PC-3 (cell line): ENCODE measurements around the gene PLIN4. TPM values are rescaled to one million over a fixed set of nuclear protein-coding genes. Genes with fewer than 3 reads are reported as not detected.
A peak's percentile ranks its signal among the peaks of the same experiment; 100 is the strongest.

Experiments
- ATAC-seq: fragments of 200-7000 bp; cut with Tn5 transposase; 2 replicates; pipeline ENCODE4 v1.9.1; 2020; ENCODE audit warnings: mild to moderate bottlenecking, moderate library complexity
- BruUV-seq: library from RNA; stranded (reverse); fragments of 400-500 nt; replicated peaks from 2 replicates; lab custom pipeline; 2021; lab: Mats Ljungman, UMichigan
- CTCF ChIA-PET: fragments of 300-600 bp; sonication (Branson Sonifier 250); formaldehyde crosslinking; loops from one replicate; lab custom pipeline; 2022; ENCODE audit warnings: antibody characterized with exemption; lab: Charles Lee
- POLR2A ChIA-PET: fragments of 300-600 bp; sonication (Branson Sonifier 250); formaldehyde crosslinking; loops from one replicate; lab custom pipeline; 2022; ENCODE audit warnings: antibody characterized with exemption; ENCODE audit not compliant: unreplicated experiment; lab: Charles Lee
- DNase-seq: peaks from one replicate; pipeline ENCODE4 v3.0.0-alpha.2; 2015
- H2AFZ ChIP-seq: fragments of 300-600 bp; sonication (generic); 2 replicates; pipeline ENCODE4 v1.6.0; 2016; ENCODE audit warnings: antibody characterized with exemption, low read length
- H3F3A ChIP-seq: fragments of 300-600 bp; sonication (generic); one replicate; pipeline ENCODE4 v1.6.0; 2017; ENCODE audit warnings: antibody characterized with exemption, low read length, control low read depth, mild to moderate bottlenecking; ENCODE audit not compliant: unreplicated experiment
- H3K27ac ChIP-seq: fragments of 300-600 bp; sonication (generic); 2 replicates; pipeline ENCODE4 v1.5.1; 2016; ENCODE audit warnings: mild to moderate bottlenecking, low read length
- H3K27me3 ChIP-seq: fragments of 300-600 bp; sonication (generic); 2 replicates; pipeline ENCODE4 v1.6.1; 2016; ENCODE audit warnings: low read length, mixed read lengths
- H3K36me3 ChIP-seq: fragments of 300-600 bp; sonication (generic); 2 replicates; pipeline ENCODE4 v1.6.1; 2016; ENCODE audit warnings: low read depth, mixed run types, low read length, mixed read lengths
- H3K4me1 ChIP-seq: fragments of 300-600 bp; sonication (generic); 2 replicates; pipeline ENCODE4 v1.5.1; 2016; ENCODE audit warnings: low read length; ENCODE audit not compliant: insufficient read depth
- H3K4me2 ChIP-seq: fragments of 300-600 bp; sonication (generic); 2 replicates; pipeline ENCODE4 v1.6.0; 2016; ENCODE audit warnings: low read length
- H3K4me3 ChIP-seq: fragments of 300-600 bp; sonication (generic); 2 replicates; pipeline ENCODE4 v1.5.1; 2016; ENCODE audit warnings: mild to moderate bottlenecking, low read length, mixed read lengths
- H3K79me2 ChIP-seq: fragments of 300-600 bp; sonication (generic); 2 replicates; pipeline ENCODE4 v1.6.1; 2017; ENCODE audit warnings: low read length, mixed read lengths
- H3K9ac ChIP-seq: fragments of 300-600 bp; sonication (generic); 2 replicates; pipeline ENCODE4 v1.6.0; 2016; ENCODE audit warnings: mild to moderate bottlenecking, low read length
- H3K9me2 ChIP-seq: fragments of 300-600 bp; sonication (generic); replicated peaks from 2 replicates; pipeline ENCODE4 v1.6.1; 2016; ENCODE audit warnings: mixed run types, low read length, mixed read lengths
- H3K9me3 ChIP-seq: fragments of 300-600 bp; sonication (generic); 2 replicates; pipeline ENCODE4 v1.6.1; 2016; ENCODE audit warnings: low read length, mixed read lengths
- H4K20me1 ChIP-seq: fragments of 300-600 bp; sonication (generic); 2 replicates; pipeline ENCODE4 v1.6.1; 2016; ENCODE audit warnings: low read length, mixed read lengths
- CTCF ChIP-seq: fragments of 300-600 bp; sonication (generic); conservative IDR thresholded peaks from 2 replicates; pipeline ENCODE4 v1.5.1; 2017; ENCODE audit warnings: antibody characterized with exemption, low read depth, mild to moderate bottlenecking, low read length
- EZH2 ChIP-seq: fragments of 300-600 bp; sonication (generic); IDR thresholded peaks from one replicate; pipeline ENCODE4 v1.6.1; 2017; ENCODE audit warnings: antibody characterized with exemption, mild to moderate bottlenecking, low read length; ENCODE audit not compliant: unreplicated experiment
- EZH2phosphoT487 ChIP-seq: fragments of 300-600 bp; sonication (generic); IDR thresholded peaks from 2 replicates; pipeline ENCODE4 v1.6.1; 2018; ENCODE audit warnings: mild to moderate bottlenecking, antibody characterized with exemption, low read length, borderline replicate concordance
- intact Hi-C: fragments of 100-400 bp; cut with micrococcal nuclease; formaldehyde crosslinking; loops from 2 replicates; pipeline ENCODE4 v1.9.0; 2023
- total RNA-seq: library from RNA; depleted of rRNA; stranded (reverse); fragments of >200 nt; gene quantifications from 2 replicates; pipeline ENCODE4 v1.2.3, GENCODE V29; 2014

The PLIN4 gene
- total RNA-seq, 1 experiment from 2014 or later = 9.1 TPM

DNA sequence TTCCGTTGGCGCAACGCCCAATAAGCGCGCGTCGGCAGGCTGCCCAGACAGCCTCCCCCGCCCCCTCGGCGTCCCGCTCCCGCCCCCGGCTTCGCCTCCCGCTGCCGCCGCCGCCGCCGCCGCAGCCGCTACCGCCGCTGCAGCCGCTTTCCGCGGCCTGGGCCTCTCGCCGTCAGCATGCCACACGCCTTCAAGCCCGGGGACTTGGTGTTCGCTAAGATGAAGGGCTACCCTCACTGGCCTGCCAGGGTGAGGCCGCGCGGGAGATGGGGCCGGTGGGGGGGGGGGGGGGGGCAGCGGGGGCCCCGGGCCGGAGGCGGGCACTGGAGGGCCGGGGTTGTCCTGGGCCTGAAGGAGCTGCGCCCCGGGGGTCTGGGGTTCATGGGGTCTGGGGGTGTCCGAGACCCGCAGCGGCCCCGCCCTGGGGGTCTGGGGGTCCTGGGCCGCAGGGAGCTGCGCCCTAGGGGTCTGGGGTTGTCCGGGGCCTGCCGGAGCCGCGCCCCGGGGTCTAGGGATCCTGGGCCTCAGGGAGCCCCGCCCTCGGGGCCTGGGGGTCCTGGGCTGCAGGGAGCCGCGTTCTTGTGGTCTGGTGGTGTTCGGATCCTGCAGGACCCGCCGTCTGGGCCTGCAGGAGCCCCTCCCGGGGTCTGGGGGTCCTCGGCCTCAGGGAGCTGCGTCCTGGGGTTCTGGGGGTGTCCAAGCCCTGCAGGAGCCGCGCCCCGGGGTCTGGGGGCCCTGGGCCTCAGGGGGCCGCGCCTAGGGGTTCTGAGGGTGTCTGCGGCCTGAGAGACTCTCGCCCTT is 45.9 kb downstream of the PLIN4 start, which contains the start of gene HDGFL2:
TSS of gene HDGFL2 (plus strand) at position 124 of the 801 bp plus-strand sequence. CDS start at position 178, 54 bp downstream.
- no peak for TF ChIP-seq EZH2
- H3K79me2 ChIP-seq = peaks cover 28% of the 10 kb centered on the region
- no peaks in the 10 kb centered on the region for H4K20me1 ChIP-seq
- peaks cover 7% of the 10 kb centered on the region; the same call in 1 of the 2 replicates for H3K36me3 ChIP-seq
- ChIA-PET CTCF (interaction anchor here (1.0 to 1.3 kb wide), 2 partner anchors 53 to 72 kb away, joined by 3 to 6 read pairs; partner anchors contain the start of gene SH3GL1), POLR2A (interaction anchor here (0.6 to 1.0 kb wide), 3 partner anchors 10 to 133 kb away, joined by 3 to 12 read pairs (median 4); partner anchors contain the start of gene PLIN4)
- intact Hi-C loops = loop anchor here (5.0 kb wide), 1 partner anchor 45 kb away; the partner anchor contains the start of gene PLIN4
- BruUV-seq = no TSS peak
- DNase-seq (no peak), ATAC-seq (peak; percentile 2)
- peak within 1 kb of the TSS; percentile 49 for H3K27ac ChIP-seq
- no peaks in the 10 kb centered on the region for H3F3A ChIP-seq
- no peaks in the 10 kb centered on the region for H3K9me3 ChIP-seq
- H3K9ac ChIP-seq = peak within 1 kb of the TSS; percentile 89
- H3K4me3 ChIP-seq = peak within 1 kb of the TSS; percentile 98
- H3K27me3 ChIP-seq = no peaks in the 10 kb centered on the region
- peaks cover 13% of the 10 kb centered on the region; the same call in 1 of the 2 replicates for H3K4me1 ChIP-seq
- no peaks in the 10 kb centered on the region for H3K9me2 ChIP-seq
- H3K4me2 ChIP-seq = peak within 1 kb of the TSS; percentile 99
- H2AFZ ChIP-seq = peak within 1 kb of the TSS; percentile 96

GRCh38 chr19:4471403-4472173 is 46.7 kb downstream of the PLIN4 start:
- Histone ChIP-seq H3K4me3 (peak overlapping the region; percentile 98), H2AFZ (peak overlapping the region; percentile 96), H3K36me3 (peaks cover 7% of the 10 kb centered on the region; the same call in 1 of the 2 replicates), H3K9me2 (no peaks in the 10 kb centered on the region), H4K20me1 (no peaks in the 10 kb centered on the region), H3F3A (no peaks in the 10 kb centered on the region), H3K27me3 (no peaks in the 10 kb centered on the region), H3K79me2 (peaks cover 28% of the 10 kb centered on the region), H3K4me2 (peak overlapping the region; percentile 90), H3K4me1 (peaks cover 13% of the 10 kb centered on the region; the same call in 1 of the 2 replicates), H3K9ac (peak overlapping the region; percentile 76), H3K27ac (peak overlapping the region; percentile 49), H3K9me3 (no peaks in the 10 kb centered on the region)
- ChIA-PET CTCF (interaction anchor here (0.6 to 1.3 kb wide), 4 partner anchors 54 to 320 kb away, joined by 3 to 14 read pairs (median 4); partner anchors contain the start of genes FEM1A and SH3GL1), POLR2A (interaction anchor here (0.5 to 1.0 kb wide), 8 partner anchors 9 to 163 kb away, joined by 3 to 14 read pairs (median 5); partner anchors contain the start of gene PLIN4)
- intact Hi-C loops = loop anchor here (5.0 kb wide), 1 partner anchor 46 kb away; the partner anchor contains the start of gene PLIN4
- peak; percentile 100 for DNase-seq
- no TSS peak for BruUV-seq
- ATAC-seq = peak; percentile 89
- TF ChIP-seq EZH2phosphoT487 (no peak), CTCF (no peak), EZH2 (no peak)

DNA sequence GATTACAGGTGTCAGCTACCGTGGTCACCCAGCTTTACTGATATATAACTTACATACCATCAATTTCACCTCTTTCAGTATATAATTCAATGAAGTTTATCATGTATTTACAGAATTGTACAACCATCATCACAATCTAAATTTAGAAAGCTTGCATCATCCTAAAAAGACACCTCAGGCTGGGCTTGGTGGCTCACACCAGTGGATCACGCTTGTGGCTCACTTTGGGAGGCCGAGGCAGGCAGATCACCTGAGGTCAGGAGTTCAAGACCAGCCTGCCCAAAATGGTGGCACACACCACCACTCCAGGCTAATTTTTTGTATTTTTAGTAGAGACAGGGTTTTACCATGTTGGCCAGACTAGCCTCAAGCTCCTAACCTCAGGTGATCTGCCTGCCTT is 50.5 kb downstream of the PLIN4 start:
- Histone ChIP-seq H2AFZ (no peak overlapping the region), H4K20me1 (no peaks in the 10 kb centered on the region), H3K4me2 (no peak overlapping the region), H3K9ac (no peak overlapping the region), H3K4me1 (0 out of 2 replicates have a peak, but pooled peaks cover 7% of the 10 kb centered on the region), H3K27me3 (no peaks in the 10 kb centered on the region), H3K4me3 (no peak overlapping the region), H3K9me3 (no peaks in the 10 kb centered on the region), H3F3A (no peaks in the 10 kb centered on the region), H3K79me2 (peaks cover 5% of the 10 kb centered on the region), H3K27ac (no peak overlapping the region), H3K36me3 (no peaks in the 10 kb centered on the region), H3K9me2 (no peaks in the 10 kb centered on the region)
- TF ChIP-seq CTCF (no peak), EZH2 (no peak), EZH2phosphoT487 (no peak)
- no peak for DNase-seq
- ChIA-PET POLR2A (interaction anchor here (0.6 kb wide), 1 partner anchor 11 kb away, joined by 3 read pairs; no protein-coding TSS in a partner anchor), CTCF (no interaction called here)
- intact Hi-C loops = no loop called here
- no TSS peak for BruUV-seq
- ATAC-seq = no peak
